ENCODE measurements around the gene OTC. TPM values are rescaled to one million over a fixed set of nuclear protein-coding genes. Genes with fewer than 3 reads are reported as not detected.

Gene OTC
- total RNA-seq, 2 donors from 2014 or later = 0.34 TPM; not detected in 1

GRCh38 chrX:38435130-38435529, 82.7 kb downstream of the OTC start:
- no peaks in the 10 kb centered on the region for H3K9me3 ChIP-seq
- no peak overlapping the region for H3K4me3 ChIP-seq
- no peaks in the 10 kb centered on the region for H3K27me3 ChIP-seq (replicated peaks; ENCODE audit: insufficient read depth)
- no peak for TF ChIP-seq POLR2A (IDR thresholded peaks at IDR 0.05)
- no peak for TF ChIP-seq CTCF (IDR thresholded peaks at IDR 0.05)
- TF ChIP-seq POLR2AphosphoS5 (IDR thresholded peaks at IDR 0.05) = no peak
- H3K4me1 ChIP-seq (replicated peaks) = no peaks in the 10 kb centered on the region
- H3K27ac ChIP-seq = no peak overlapping the region
- intact Hi-C loops (cut with DNase I) = no loop called here
- H3K36me3 ChIP-seq = no peaks in the 10 kb centered on the region
- DNase-seq (ENCODE audit: low spot score) = no peak
- 58% methylated on average over 1 of the region's 1 CpG for WGBS

DNA sequence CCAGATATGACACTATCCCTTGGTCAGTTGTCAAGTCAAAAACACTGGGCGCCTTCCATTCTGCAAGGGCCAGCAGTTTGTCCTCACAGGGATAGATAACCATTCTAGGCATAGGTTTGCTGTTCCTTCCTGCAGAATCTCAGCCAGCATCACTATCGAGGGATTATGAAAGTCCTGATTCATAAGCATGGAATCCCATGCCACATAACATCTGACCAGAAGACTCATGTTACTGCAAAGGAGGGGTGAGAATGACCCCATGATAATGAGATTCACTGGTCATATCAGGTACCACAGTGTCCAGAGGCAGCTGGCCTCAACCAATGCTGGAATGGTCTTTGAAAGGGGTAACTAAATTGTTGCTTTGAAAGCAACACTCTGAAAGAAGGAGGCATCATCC, 84.7 kb downstream of the OTC start:
- Histone ChIP-seq H3K27me3 (replicated peaks; ENCODE audit: insufficient read depth) (no peaks in the 10 kb centered on the region), H3K27ac (no peak overlapping the region), H3K4me1 (replicated peaks) (no peaks in the 10 kb centered on the region), H3K4me3 (no peak overlapping the region), H3K36me3 (no peaks in the 10 kb centered on the region), H3K9me3 (no peaks in the 10 kb centered on the region)
- intact Hi-C loops (cut with DNase I) = no loop called here
- 100% methylated on average over 1 of the region's 2 CpGs for WGBS
- TF ChIP-seq POLR2AphosphoS5 (IDR thresholded peaks at IDR 0.05) = no peak
- no peak for TF ChIP-seq CTCF (IDR thresholded peaks at IDR 0.05)
- no peak for TF ChIP-seq POLR2A (IDR thresholded peaks at IDR 0.05)
- DNase-seq (ENCODE audit: low spot score) = no peak

DNA sequence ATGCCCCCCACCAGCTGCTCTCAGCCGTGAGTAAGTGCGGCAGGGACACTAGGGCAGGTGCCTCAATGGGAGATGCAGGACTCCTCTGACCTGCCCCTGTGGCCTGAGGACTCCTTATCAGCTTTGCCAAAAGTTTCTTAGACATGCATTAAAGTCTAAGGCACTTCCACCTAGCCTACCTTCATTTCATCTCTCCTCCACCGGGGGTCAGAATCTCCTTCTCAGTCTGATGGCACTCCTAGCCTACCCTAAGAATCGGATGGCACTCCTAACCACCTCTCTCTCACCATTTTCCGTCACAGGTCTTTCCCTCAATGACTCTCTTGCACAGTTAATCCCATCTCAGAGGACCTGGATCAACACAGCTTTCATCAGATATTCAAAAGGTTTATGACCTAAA, 85.9 kb downstream of the OTC start:
- no peaks in the 10 kb centered on the region for H3K4me1 ChIP-seq (replicated peaks)
- DNase-seq (ENCODE audit: low spot score) = no peak
- no peaks in the 10 kb centered on the region for H3K36me3 ChIP-seq
- intact Hi-C loops (cut with DNase I) = no loop called here
- no peak overlapping the region for H3K27ac ChIP-seq
- H3K4me3 ChIP-seq = no peak overlapping the region
- H3K27me3 ChIP-seq (replicated peaks; ENCODE audit: insufficient read depth) = no peaks in the 10 kb centered on the region
- H3K9me3 ChIP-seq = no peaks in the 10 kb centered on the region
- 89% methylated on average over 5 of the region's 5 CpGs for WGBS
- TF ChIP-seq POLR2AphosphoS5 (IDR thresholded peaks at IDR 0.05) (no peak), CTCF (IDR thresholded peaks at IDR 0.05) (no peak), POLR2A (IDR thresholded peaks at IDR 0.05) (no peak)

- H3K27me3 ChIP-seq (replicated peaks; ENCODE audit: insufficient read depth) = no peaks in the 10 kb centered on the region
Observed at GRCh38 chrX:38452603-38453002, 100.2 kb downstream of the OTC start.

More at GRCh38 chrX:38452603-38453002, 100.2 kb downstream of the OTC start:
- TF ChIP-seq CTCF (IDR thresholded peaks at IDR 0.05) (no peak), POLR2AphosphoS5 (IDR thresholded peaks at IDR 0.05) (no peak), POLR2A (IDR thresholded peaks at IDR 0.05) (no peak)
- Histone ChIP-seq H3K36me3 (no peaks in the 10 kb centered on the region), H3K4me3 (no peak overlapping the region), H3K27ac (no peak overlapping the region), H3K4me1 (replicated peaks) (no peaks in the 10 kb centered on the region), H3K9me3 (no peaks in the 10 kb centered on the region)
- intact Hi-C loops (cut with DNase I) = no loop called here
- no peak for DNase-seq (ENCODE audit: low spot score)
